Keratinocyte (primary cell): ENCODE results near the gene FHIT. TPM values are rescaled to one million over a fixed set of nuclear protein-coding genes. Genes with fewer than 3 reads are reported as not detected.

Experiments used
- DNase-seq: peaks from one replicate; pipeline ENCODE4 v3.0.0-alpha.2; 2011; ENCODE audit warnings: low read depth, missing footprints, low spot score
- FAIRE-seq: peaks from 2 replicates; lab custom pipeline; 2011; peaks lifted over from hg19 to GRCh38; lab: Jason Lieb, UNC
- H2AFZ ChIP-seq: 2 replicates; pipeline ENCODE4 v1.6.0; 2012; ENCODE audit warnings: low read length, control low read depth, inconsistent platforms; ENCODE audit not compliant: control insufficient read depth
- H3K27ac ChIP-seq: 2 replicates; pipeline ENCODE4 v1.5.1; 2011; ENCODE audit warnings: low read length; ENCODE audit not compliant: control insufficient read depth, insufficient read depth
- H3K27me3 ChIP-seq: 3 replicates; pipeline ENCODE4 v1.6.0; 2011; ENCODE audit warnings: low read length; ENCODE audit not compliant: control insufficient read depth, insufficient read depth; ENCODE audit errors: extremely low read depth
- H3K36me3 ChIP-seq, 2 experiments: 2 replicates in 1 of 2; 3 replicates in 1 of 2; pipeline ENCODE4 v1.5.1; 2011; ENCODE audit warnings: low read length in 2 of 2, mild to moderate bottlenecking in 1 of 2; ENCODE audit not compliant: control insufficient read depth in 2 of 2, insufficient read depth in 2 of 2; ENCODE audit errors: extremely low read depth in 1 of 2
- H3K4me1 ChIP-seq: 3 replicates; pipeline ENCODE4 v1.5.1; 2011; ENCODE audit warnings: low read length; ENCODE audit not compliant: control insufficient read depth, insufficient read depth; ENCODE audit errors: extremely low read depth
- H3K4me2 ChIP-seq: 3 replicates; pipeline ENCODE4 v1.6.0; 2011; ENCODE audit warnings: low read depth, low read length; ENCODE audit not compliant: control insufficient read depth, insufficient read depth; ENCODE audit errors: extremely low read depth
- H3K4me3 ChIP-seq, 3 experiments: fragments of 200-600 bp in 1 of 3; sonication (generic) in 1 of 3; 2 replicates in 2 of 3; 3 replicates in 1 of 3; pipeline ENCODE4 v1.5.1; 2011 to 2016; ENCODE audit warnings: low read length in 3 of 3, mild to moderate bottlenecking in 3 of 3, control low read depth in 2 of 3, inconsistent platforms in 1 of 3, low read depth in 1 of 3, mixed read lengths in 1 of 3, mixed run types in 1 of 3, moderate library complexity in 1 of 3; ENCODE audit not compliant: control insufficient read depth in 2 of 3, insufficient read depth in 2 of 3; ENCODE audit errors: extremely low read depth in 1 of 3
- H3K79me2 ChIP-seq: 2 replicates; pipeline ENCODE4 v1.6.0; 2012; ENCODE audit warnings: low read length; ENCODE audit not compliant: control insufficient read depth, insufficient read depth
- H3K9ac ChIP-seq: 3 replicates; pipeline ENCODE4 v1.6.0; 2011; ENCODE audit warnings: low read length; ENCODE audit not compliant: control insufficient read depth, insufficient read depth; ENCODE audit errors: extremely low read depth
- H3K9me1 ChIP-seq: 3 replicates; pipeline ENCODE4 v1.6.0; 2011; ENCODE audit warnings: low read length; ENCODE audit not compliant: control insufficient read depth, insufficient read depth; ENCODE audit errors: extremely low read depth
- H3K9me3 ChIP-seq: 2 replicates; pipeline ENCODE4 v1.5.1; 2012; ENCODE audit warnings: low read depth, low read length; ENCODE audit not compliant: control insufficient read depth
- H4K20me1 ChIP-seq: 3 replicates; pipeline ENCODE4 v1.6.0; 2011; ENCODE audit warnings: low read length; ENCODE audit not compliant: control insufficient read depth, insufficient read depth; ENCODE audit errors: extremely low read depth
- EZH2 ChIP-seq: IDR thresholded peaks from one replicate; pipeline ENCODE4 v1.6.1; 2012; ENCODE audit warnings: inconsistent platforms, mild to moderate bottlenecking, low read length, moderate library complexity
- dilution Hi-C: fragments of 300-500 bp; cut with MboI; formaldehyde crosslinking; loops from one replicate; pipeline ENCODE4 v1.7.0; 2020; ENCODE audit warnings: low sequenced_read_pairs; ENCODE audit not compliant: extremely low pct_ligation_motif_present
- polyA plus RNA-seq, 5 experiments: library from polyadenylated mRNA; depleted of rRNA in 3 of 5; stranded (reverse) in 3 of 5; stranded (forward) in 1 of 5; unstranded in 1 of 5; fragments of >200 nt; gene quantifications; 1 replicate in 1 of 5; 2 replicates in 3 of 5; 3 replicates in 1 of 5; pipeline versions ENCODE4 v1.2.1 to v1.2.3, GENCODE V29; 2011 to 2012; ENCODE audit warnings: missing spikeins in 2 of 5, low read depth in 1 of 5, low replicate concordance in 1 of 5
- TF ChIP-seq, protein P1 (sequence below), 3 experiments: IDR thresholded peaks in 1 of 3; conservative IDR thresholded peaks in 1 of 3; optimal IDR thresholded peaks in 1 of 3; 2 replicates in 2 of 3; 3 replicates in 1 of 3; pipeline versions ENCODE3 to v1.5.1; 2011; ENCODE audit warnings: low read length in 3 of 3, mild to moderate bottlenecking in 3 of 3, moderate library complexity in 2 of 3, control low read depth in 1 of 3, inconsistent platforms in 1 of 3; ENCODE audit not compliant: insufficient read depth in 2 of 3; ENCODE audit errors: extremely low read depth in 1 of 3

Gene FHIT
- polyA plus RNA-seq, 1 donor (not counting 4 experiments of a cell fraction or from before 2014, with no cell fraction given), result 2.2 TPM

DNA sequence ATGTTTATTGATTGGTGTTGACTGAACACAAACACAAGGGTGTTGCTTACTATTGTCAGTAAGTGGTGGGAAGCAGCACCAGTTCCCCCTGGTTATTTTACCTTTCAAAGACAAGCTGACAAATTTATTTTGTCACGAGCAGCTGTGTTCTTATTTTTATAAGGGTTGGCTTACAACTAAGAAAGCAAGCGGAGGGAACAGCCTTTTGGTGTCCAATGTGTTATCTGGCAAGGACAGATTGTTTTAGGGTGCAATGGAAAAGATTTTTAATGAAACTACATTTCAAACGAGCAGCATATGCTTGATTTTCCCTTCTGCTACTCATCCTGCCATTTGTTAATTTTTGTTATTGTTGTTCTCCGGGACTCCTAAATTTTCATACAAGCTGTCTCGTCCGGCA lies 1280.9 kb downstream of the FHIT start:
- H4K20me1 ChIP-seq, result no peaks in the 10 kb centered on the region
- H3K27me3 ChIP-seq, result no peaks in the 10 kb centered on the region
- FAIRE-seq (no peak), DNase-seq (no peak)
- H3K36me3 ChIP-seq, result no peaks in the 10 kb centered on the region
- H3K9me1 ChIP-seq, result no peaks in the 10 kb centered on the region
- no peak overlapping the region for H2AFZ ChIP-seq
- dilution Hi-C loops, result no loop called here
- no peaks in the 10 kb centered on the region for H3K4me1 ChIP-seq
- H3K9me3 ChIP-seq, result no peaks in the 10 kb centered on the region
- H3K27ac ChIP-seq, result no peak overlapping the region
- no peak overlapping the region for H3K4me3 ChIP-seq
- no peaks in the 10 kb centered on the region for H3K79me2 ChIP-seq
- no peak overlapping the region for H3K9ac ChIP-seq
- no peak overlapping the region for H3K4me2 ChIP-seq
- no peak for TF ChIP-seq EZH2
- TF ChIP-seq, protein P1, sequence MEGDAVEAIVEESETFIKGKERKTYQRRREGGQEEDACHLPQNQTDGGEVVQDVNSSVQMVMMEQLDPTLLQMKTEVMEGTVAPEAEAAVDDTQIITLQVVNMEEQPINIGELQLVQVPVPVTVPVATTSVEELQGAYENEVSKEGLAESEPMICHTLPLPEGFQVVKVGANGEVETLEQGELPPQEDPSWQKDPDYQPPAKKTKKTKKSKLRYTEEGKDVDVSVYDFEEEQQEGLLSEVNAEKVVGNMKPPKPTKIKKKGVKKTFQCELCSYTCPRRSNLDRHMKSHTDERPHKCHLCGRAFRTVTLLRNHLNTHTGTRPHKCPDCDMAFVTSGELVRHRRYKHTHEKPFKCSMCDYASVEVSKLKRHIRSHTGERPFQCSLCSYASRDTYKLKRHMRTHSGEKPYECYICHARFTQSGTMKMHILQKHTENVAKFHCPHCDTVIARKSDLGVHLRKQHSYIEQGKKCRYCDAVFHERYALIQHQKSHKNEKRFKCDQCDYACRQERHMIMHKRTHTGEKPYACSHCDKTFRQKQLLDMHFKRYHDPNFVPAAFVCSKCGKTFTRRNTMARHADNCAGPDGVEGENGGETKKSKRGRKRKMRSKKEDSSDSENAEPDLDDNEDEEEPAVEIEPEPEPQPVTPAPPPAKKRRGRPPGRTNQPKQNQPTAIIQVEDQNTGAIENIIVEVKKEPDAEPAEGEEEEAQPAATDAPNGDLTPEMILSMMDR (optimal IDR thresholded peaks at IDR 0.05 in 1 of 3, IDR thresholded peaks at IDR 0.05 in 1 of 3, conservative IDR thresholded peaks at IDR 0.05 in 1 of 3; ENCODE audit: extremely low read depth in 1 of 3, insufficient read depth in 2 of 3, low read length in 3 of 3), result no peak

DNA sequence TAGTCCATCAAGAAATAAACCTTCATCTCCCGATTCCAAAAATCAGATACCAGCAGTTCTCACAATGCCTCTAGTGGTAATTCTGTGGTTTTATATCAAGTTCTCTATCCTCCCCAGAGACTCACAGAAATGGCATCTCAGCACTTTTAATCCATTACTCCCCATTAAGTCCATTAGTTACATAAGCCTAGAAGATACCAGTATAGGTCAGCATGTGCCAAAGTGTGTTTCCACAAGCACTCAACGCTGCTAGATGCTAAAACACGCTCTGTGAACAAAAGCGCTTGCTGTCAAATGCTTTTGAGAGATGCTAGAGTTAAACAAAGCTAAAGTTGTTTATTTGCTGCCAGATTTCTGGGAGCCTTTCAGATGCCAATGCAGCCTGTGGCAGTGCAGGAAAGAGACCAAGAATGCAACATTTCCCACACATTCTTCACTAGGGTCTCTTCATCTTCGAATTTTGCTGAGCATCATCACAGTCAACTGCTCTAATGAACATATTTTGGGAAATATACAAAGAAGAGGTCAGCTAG lies 1282.7 kb downstream of the FHIT start:
- H3K9me1 ChIP-seq, result no peaks in the 10 kb centered on the region
- H3K27me3 ChIP-seq, result no peaks in the 10 kb centered on the region

More for the DNA sequence above, 1282.7 kb downstream of the FHIT start:
- H3K79me2 ChIP-seq, result no peaks in the 10 kb centered on the region
- no peaks in the 10 kb centered on the region for H3K4me1 ChIP-seq
- H3K36me3 ChIP-seq, result no peaks in the 10 kb centered on the region
- H3K9ac ChIP-seq, result no peak overlapping the region
- H3K9me3 ChIP-seq, result no peaks in the 10 kb centered on the region
- no peak overlapping the region for H3K4me2 ChIP-seq
- no peak overlapping the region for H2AFZ ChIP-seq
- FAIRE-seq (no peak), DNase-seq (no peak)
- H3K4me3 ChIP-seq, result no peak overlapping the region
- dilution Hi-C loops, result no loop called here
- H3K27ac ChIP-seq, result no peak overlapping the region
- no peaks in the 10 kb centered on the region for H4K20me1 ChIP-seq
- TF ChIP-seq, protein P1 (optimal IDR thresholded peaks at IDR 0.05 in 1 of 3, IDR thresholded peaks at IDR 0.05 in 1 of 3, conservative IDR thresholded peaks at IDR 0.05 in 1 of 3; ENCODE audit: extremely low read depth in 1 of 3, insufficient read depth in 2 of 3, low read length in 3 of 3), result no peak
- no peak for TF ChIP-seq EZH2
